GM18519 (cell line): ENCODE data around the gene HIPK1.
"Not testable (repeated sequence)": the region's sequence is repeated elsewhere in the genome, so short reads cannot be mapped to it uniquely, and the experiment has no call there.

ENCODE experiments used
- ATAC-seq: cut with Tn5 transposase; IDR thresholded peaks from one replicate; pipeline ENCODE4 v1.9.1; 2021; ENCODE audit warnings: mild to moderate bottlenecking, moderate library complexity; ENCODE audit not compliant: unreplicated experiment, low FRiP score

The HIPK1 gene

GRCh38 chr1:113942527-113942926 is 13.4 kb downstream of the HIPK1 start:
- ATAC-seq: no peak

GRCh38 chr1:113943028-113943811 is 14.1 kb downstream of the HIPK1 start:
- ATAC-seq: no peak

GRCh38 chr1:113945329-113945728 is 16.2 kb downstream of the HIPK1 start:
- ATAC-seq: no peak

- no peak for ATAC-seq
These were observed 17.0 kb downstream of the HIPK1 start for GRCh38 chr1:113946112-113946511.

GRCh38 chr1:113946678-113947387 is 17.7 kb downstream of the HIPK1 start:
- no peak for ATAC-seq

DNA sequence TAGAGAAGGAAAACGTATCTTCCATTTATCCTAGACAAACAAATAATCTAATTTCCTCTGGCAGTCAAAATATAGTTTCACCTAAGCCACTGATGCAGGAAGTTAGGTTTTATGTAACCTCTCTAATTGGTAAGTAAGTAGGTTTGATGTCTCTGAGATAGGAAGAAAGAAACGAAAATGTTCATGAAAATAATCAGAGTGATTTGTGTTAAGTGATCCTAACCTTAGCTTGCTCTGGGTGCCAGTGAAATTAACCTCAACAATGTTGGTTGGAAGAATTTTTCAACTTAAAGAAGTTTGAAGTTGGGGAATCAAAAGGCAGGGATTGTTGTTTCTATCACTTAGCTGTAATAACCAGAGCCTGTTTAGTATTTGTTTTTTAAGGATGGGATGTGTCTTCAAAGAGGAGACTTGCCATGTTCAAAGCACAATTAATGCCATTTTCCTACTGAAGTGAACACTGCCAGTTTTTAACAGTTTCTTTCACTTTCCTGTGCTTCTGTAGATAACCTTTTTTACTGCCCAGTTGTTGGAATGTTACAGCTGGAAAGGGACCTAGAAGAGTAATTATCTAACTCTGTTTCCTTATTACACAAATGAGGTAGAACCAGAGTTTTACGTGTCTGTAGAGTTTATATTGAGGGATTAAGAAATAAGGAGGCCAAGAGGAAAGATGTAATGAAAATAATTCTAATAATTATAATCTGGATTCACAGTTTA is 18.4 kb downstream of the HIPK1 start:
- ATAC-seq: no peak

DNA sequence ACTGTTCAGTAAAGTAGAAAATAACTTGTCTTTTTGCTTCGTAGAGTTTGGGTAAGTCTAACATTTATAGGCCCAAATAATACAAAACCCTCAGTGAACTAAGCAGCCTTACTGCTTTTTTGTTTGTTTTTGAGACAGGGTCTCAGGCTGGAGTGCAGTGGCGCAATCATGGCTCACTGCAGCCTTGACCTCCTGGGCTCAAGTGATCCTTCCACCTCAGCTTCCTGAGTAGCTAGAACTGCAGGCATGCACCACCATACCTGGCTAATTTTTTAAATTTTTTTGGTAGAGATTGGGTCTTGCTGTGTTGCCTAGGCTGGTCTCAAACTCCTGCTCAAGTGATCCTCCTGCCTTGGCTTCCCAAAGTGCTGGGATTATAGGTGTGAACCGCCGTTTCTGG is 19.0 kb downstream of the HIPK1 start:
- ATAC-seq: not testable (repeated sequence)

- no peak for ATAC-seq
These were observed 19.9 kb downstream of the HIPK1 start for GRCh38 chr1:113949007-113949406.

- no peak for ATAC-seq
These were observed 21.8 kb downstream of the HIPK1 start for GRCh38 chr1:113950908-113951307.

DNA sequence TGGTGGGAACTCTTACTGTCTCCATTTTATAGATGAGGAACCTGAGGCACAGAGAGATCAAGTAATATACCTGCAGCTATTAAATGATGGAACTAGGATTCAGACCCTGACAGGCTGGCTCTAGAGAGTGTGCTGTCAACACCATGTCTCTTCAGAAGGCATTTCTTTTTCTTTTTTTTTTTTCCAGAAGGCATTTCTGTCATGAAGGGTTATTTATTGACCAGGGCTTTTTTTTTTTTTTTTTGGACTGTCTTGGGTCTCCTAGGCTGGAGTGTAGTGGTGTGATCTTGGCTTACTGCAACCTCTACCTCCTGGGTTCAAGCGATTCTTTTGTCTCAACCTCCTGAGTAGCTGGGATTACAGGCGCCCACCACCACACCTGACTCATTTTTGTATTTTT is 22.6 kb downstream of the HIPK1 start:
- no peak for ATAC-seq

DNA sequence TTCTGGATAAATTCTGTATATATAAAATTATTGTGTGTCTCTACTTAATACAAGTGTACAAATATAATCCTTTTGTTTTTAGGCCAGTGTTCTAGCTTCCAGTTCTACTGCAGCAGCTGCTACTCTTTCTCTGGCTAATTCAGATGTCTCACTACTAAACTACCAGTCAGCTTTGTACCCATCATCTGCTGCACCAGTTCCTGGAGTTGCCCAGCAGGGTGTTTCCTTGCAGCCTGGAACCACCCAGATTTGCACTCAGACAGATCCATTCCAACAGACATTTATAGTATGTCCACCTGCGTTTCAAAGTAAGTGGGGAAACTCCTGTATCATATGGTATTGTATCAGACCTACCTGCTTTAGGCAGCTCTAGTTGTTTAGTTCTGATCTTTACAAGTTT is 28.9 kb downstream of the HIPK1 start:
- ATAC-seq: no peak

DNA sequence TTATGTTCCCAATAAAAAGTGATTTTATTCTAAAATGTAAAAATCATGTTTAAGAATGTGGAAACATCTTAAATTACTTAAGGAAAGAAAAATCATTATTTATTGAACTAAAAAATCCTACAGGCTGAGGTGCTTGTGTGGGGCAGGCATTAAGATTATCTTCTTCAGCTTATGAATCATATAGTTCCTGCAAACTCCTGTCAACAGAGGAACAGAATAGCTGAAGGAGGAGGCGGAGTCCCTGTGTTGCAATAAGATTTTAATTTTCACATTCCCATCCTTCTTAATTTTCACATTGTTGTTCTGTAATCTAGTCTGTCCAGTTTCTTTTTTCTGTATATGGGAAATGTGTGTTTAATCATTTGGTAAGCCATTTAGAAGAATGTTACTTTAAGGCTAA is 29.6 kb downstream of the HIPK1 start:
- no peak for ATAC-seq

GRCh38 chr1:113963281-113963906 is 34.3 kb downstream of the HIPK1 start:
- no peak for ATAC-seq

DNA sequence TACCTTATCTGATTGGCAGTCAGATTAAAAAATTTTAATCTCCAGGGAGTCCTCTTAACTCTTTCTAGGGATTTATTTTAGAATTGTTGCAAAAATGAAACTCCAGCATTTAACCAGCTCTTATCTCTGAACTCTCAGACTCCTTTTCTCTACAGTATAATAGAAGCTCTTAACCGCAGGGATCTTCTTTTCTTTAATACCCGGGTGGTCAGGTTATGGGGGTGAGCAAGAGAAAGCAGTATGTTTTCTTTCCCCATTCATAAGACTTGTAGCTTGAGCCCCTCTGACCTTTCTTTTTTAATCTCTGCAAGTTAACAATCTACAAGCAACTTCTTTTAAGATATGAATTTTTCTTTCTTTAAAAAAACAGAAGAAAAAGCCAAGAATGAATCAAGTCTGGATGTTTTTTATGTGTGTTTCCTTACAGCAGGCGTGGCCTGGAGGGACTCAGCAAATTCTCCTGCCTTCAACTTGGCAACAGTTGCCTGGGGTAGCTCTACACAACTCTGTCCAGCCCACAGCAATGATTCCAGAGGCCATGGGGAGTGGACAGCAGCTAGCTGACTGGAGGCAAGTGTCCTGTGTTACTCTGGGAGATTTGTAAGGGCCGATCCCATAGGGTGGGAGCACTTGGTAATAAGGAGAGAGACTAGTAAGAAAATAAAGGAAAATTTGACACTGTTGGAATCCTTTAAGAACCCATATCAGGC is 36.7 kb downstream of the HIPK1 start:
- no peak for ATAC-seq

DNA sequence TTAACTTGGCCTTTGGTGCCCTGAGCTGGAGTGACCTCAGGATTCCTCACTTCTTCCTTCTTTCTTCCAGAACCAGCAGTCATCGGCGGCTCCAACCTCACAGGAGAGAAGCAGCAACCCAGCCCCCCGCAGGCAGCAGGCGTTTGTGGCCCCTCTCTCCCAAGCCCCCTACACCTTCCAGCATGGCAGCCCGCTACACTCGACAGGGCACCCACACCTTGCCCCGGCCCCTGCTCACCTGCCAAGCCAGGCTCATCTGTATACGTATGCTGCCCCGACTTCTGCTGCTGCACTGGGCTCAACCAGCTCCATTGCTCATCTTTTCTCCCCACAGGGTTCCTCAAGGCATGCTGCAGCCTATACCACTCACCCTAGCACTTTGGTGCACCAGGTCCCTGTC is 43.8 kb downstream of the HIPK1 start:
- ATAC-seq: no peak

- ATAC-seq: no peak
These were observed 46.2 kb downstream of the HIPK1 start for GRCh38 chr1:113975211-113975895.

GRCh38 chr1:113976609-113977278 is 47.6 kb downstream of the HIPK1 start:
- no peak for ATAC-seq

DNA sequence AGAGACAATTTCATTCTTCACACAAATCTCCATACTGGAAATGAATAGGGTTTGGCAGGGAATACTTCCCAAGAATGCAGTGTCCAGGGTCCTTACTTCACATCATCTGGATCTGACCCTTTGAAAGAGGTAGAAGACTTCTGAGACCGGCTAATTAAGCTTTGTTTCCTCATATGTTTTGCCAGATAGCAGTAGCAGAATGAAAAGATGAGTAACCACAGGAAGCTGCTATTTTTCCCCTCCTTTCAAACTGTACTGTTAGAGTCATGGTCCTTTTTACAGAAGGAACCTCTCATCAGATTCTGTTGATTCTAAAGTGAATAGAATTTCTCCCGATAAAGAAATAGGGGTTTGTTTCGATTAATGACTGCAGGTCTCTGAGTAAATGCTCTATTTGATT is 48.8 kb downstream of the HIPK1 start:
- no peak for ATAC-seq
